ENCODE data around the gene MT1A.
A peak's percentile ranks its signal among the peaks of the same experiment; 100 is the strongest.
"Not testable (repeated sequence)": the region's sequence is repeated elsewhere in the genome, so short reads cannot be mapped to it uniquely, and the experiment has no call there.

MT1A gene

DNA sequence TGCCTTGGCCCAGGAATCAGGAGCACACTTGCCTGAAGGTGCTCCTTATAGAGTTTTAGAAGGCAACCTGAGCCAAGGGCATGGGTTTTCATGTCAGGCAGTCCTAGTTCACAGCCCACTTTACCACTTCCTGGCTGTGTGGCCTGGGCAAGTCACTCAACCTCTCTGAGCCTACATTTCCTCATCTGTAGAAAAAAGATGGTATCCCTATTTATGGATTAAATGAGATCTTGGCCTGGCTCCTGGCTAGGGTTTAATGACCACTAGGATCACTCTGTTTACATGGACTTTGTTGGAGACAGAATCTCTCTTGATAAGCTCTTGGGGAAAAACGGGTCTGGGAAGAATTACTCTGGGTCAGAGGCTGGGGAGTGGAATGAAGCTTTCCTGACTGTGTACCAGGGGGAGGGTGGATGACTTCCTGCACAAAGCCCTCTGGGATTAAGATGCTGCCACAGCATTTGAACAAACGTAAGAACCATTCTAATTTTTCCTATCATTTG, 27.8 kb upstream of the MT1A start:
- no peak for DNase-seq

DNA sequence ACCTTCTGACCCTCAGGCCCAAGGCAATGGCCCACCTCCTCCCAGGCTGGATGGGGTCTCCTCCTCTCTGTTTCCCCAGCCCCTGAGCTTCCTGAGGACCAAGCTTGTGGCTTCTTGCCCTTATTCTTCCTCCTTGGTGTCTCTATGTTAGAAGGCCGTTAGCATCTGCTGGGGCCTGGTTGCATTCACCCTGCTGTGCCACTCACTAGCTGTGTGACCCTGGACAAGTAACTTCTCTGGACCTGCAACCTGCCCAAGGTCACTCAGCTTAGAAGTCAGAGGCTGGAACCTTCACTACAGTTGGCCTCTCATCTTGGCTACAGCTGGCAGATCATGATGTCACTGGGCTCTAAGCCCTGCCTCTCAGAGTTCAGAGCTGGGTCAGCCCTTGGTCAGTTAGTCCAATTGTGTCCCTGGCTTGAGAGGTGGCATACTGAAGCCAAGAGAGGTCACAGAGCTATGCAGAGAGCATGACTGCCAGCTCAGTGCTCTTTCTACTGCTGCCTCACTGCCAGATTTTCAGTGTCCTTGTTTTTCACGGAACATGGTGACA, 27.1 kb upstream of the MT1A start:
- no peak for DNase-seq

DNA sequence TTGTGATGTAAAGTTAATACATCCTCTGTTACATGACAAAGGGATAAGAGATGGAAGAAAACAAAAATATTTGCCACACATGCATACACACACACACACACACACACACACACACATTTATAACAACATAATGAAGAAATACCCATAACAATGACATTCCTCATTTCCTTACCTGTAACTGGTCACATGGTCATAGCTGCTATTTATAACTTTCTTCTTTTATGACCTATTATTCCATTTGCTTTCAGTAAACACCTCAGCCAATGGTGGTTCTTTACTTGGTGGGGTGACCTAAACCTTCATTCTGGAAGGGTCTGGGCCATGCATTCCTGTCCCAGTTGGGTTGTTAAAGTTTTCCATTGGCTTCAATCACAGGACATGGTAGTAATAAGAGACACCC, 24.8 kb upstream of the MT1A start:
- no peak for DNase-seq

DNA sequence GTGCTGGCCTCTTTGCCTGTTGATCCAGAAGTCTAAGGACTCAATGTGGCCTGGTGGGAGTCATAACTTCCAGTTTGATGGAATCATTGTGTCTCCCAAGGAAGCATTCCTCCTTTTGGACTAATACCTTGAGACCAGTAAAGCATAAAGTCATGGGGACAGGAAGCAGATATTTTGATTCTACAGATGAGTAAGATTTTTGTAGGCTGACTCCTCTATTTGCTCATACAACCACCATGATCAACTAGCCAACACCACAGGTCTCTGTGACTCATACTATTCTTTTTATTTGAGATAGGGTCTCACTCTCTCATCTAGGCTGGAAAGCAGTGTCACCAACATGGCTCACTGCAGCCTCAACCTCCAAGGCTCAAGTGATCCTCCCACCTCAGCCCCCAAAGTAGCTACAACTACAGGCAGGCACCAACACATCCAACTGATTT, 23.9 kb upstream of the MT1A start:
- DNase-seq, result no peak

DNA sequence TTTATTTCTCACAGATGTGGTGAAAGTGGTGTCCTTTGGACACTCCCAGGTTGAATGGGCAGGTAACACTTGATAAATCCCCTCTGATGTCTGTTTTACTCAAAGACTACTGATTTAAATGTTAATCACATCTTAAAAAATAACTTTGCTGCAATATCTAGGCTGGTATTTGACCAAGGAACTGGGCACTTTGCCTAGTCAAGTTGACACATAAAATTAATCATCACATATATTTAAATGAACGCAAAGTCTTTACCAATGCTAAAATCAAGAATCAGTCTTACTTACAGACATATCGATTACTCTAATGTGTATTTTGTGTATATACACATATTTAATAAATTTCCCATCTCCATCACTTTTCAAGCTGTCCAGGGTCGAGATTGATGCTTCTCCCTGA, 23.1 kb upstream of the MT1A start:
- DNase-seq, result no peak

DNA sequence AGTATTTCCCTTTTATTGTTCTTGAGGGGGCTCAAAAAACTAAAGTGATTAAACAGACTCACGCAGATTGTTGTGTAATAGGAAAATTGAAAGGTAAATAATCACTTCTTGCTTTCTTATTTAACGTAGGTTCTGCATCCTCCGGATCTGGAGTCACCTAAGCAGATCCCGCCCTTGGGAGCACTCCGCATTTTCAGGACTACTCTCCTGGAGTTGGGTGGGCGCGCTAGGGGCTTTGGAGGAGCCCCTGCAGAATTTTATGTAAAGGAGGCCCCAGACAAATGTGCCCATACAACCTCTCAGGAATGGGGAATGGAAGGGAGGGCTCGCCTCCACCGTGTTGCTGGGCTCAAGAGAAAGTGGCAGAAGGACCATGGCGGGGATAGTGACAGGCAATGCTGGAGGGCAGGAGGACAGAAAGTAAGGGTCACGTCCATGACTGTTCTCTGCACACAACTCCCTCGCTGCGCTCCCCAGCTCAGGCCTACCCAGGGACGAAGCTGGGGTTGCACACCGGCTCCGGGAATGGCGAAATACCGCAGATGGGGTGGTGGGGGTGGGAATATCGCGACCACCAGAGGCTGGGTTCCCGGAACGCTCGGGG, 21.8 kb upstream of the MT1A start:
- no peak for DNase-seq

DNA sequence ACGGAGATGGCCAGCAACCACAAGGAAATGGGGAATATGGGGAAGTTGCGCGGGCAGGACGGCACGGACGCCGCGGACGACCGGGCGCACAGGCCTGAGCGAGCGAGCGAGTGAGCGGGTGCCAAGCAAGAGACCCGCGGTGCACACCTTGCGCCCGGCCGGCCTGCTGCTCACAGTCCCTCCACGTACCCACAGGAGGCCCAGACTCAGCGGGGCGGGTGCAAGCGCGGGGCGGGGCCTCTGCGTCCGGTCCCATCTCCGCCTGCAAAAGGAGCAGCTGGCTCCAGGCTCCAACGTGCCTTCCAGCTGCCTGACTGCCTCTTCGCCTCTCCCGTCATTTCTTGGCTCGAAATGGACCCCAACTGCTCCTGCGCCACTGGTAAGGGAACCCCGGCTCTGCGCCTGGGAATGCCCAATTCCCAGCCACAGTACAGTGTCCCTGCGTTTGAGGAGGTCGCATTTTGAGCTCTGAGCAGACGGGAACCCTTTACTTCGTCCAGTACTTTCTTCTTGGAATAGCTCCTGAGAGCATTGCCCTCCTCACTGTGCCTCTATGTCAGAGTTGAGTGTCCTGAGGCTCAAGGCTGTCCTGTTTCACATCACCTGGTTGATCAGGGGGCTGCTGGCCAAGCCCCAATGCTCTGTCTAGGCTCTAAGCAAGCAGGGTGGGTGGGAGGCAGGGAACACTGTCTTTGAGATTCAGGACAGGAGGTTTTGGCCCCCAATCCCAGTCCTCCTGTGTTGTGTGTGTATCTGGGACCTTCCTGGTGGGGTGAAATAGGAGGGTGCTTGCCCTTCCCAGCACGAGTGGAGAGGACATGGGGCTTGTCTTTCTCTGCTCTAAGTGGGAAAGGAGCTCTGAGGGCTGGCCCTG, 21.0 kb upstream of the MT1A start:
- peak; percentile 36 for DNase-seq

DNA sequence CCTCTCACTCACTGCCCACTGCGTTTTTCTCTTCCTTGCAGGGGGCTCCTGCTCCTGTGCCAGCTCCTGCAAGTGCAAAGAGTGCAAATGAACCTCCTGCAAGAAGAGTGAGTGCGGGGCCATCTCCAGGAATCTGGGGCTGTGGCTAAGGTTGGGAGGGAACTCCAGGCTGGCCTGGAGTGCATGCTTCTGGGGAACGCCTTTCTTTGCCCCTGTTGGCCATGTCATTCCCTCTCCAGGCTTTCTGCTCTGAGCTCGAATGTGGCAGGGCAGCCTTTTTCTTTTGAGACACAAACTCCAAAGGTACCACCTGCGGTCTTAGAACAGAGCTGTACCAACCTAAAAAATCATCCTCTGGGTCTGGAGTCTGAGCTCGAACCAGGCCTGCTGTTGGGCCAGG, 20.3 kb upstream of the MT1A start:
- DNase-seq, result no peak

DNA sequence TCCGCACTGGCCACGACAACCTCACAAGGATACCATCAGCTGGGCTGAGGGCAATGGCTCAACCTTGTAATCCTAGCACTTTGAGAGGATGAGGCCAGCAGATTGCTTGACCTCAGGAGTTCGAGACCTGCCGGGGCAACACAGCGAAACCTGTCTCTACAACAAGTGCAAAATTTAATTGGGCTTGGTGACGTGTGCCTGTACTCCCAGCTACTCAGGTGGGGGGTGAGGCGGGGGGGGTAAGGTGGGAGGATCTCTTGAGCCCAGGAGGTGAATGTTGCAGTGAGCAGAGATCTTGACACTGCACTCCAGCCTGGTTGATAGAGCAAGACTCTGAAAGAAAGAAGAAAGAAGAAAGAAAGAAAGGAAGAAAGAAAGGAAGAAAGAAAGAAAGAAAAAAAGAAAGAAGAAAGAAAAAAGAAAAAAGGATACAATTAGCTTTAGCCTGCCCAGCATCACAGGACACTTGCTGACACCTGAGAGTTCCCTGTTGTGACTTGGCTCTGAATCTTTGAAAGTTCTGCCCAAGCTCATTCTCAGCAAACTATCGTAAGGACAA, 18.0 kb upstream of the MT1A start:
- no peak for DNase-seq

DNA sequence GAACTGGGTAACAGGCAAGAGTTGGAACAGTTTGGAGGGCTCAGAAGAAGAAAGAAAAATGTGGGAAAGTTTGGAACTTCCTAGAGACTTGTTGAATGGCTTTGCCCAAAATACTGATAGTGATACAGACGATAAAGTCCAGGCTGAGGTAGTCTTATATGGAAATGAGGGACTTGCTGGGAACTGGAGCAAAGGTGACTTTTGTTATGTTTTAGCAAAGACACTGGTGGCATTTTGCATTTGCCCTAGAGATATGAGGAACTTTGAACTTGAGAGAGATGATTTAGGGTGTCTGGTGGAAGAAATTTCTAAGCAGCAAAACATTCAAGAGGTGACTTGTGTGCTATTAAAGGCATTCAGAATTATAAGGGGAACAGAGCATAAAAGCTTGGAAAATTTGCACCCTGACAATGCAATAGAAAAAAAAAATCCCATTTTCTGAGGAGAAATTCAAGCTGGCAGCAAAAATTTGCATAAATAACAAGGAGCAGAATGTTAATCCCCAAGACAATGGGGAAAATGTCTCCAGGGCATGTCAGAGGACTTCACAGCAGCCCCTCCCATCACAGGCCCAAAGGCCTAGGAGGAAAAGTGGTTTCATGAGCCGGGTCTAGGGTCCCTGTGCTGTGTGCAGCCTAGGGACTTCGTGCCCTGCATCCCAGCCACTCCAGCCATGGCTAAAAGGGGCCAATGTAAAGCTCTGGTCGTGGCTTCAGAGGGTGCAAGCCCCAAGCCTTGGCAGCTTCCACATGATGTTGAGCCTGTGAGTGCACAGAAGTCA, 16.6 kb upstream of the MT1A start:
- DNase-seq, result not testable (repeated sequence)

DNA sequence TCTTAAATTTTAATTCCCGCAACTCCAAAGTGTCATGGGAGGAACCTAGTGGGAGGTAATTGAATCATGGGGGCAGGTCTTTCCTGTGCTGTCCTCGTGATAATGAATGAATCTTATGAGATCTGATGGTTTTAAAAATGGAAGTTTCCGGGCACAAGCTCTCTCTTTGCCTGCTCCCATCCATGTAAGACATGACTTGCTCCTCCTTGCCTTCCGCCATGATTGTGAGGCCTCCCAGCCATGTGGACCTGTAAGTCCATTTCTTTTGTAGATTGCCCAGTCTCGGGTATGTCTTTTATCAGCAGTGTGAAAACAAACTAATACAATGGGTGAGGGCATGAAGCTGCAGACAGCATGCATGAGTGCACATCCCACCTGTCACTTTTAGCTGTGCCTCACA, 15.3 kb upstream of the MT1A start:
- DNase-seq, result not testable (repeated sequence)

DNA sequence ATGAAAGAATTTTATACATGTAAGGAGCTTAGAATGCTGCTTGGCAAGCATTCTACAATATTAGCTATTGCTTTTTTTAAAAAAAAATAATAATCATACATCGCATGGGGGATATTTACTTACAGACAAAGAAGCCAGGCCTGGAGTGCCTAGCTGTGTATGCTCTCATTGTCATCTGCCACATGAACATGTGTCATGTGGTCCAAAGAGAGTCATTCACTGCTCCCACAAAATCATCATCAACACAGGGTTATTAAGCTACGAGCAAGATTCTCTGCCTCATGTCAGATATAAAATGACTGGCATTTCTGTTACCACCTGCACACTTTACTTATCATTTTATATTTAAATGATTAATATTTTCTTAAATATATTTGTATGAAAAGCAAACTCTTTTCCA, 14.8 kb upstream of the MT1A start:
- DNase-seq, result no peak

DNA sequence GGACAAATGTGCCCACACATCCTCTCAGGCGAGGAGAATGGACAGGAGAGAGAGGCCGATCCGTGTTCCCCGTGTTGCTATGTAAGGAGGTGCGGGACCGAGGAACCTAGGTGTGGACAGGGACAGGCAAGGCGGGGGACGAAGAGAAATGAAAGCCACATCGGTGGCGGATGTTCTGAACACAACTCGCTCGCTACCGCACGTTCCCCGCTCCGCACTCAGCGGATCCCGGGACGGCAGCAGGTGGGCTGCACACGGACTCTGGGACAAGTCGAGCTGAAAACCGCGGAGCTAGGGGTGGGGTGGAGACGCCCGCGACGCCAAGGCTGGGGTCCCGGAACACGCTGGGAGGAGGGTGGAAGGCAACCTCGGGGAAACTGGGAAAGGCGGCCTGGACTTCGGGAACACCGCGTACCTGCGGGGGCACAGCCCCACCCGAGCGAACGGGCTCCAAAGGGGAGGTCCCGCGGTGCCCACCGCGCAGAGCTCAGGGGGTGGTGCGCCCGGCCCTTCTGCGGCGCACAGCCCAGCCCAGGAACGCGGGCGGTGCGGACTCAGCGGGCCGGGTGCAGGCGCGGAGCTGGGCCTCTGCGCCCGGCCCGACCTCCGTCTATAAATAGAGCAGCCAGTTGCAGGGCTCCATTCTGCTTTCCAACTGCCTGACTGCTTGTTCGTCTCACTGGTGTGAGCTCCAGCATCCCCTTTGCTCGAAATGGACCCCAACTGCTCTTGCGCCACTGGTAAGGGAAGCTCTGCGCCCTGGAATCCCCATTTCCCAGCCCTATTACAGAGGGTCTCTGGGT, 13.1 kb upstream of the MT1A start, which contains the start of gene MT1E:
Gene MT1E, plus strand, starts transcription at position 642 of the 803 bp plus-strand sequence. Its CDS starts 71 bp downstream, at position 713.
- DNase-seq, result no peak

DNA sequence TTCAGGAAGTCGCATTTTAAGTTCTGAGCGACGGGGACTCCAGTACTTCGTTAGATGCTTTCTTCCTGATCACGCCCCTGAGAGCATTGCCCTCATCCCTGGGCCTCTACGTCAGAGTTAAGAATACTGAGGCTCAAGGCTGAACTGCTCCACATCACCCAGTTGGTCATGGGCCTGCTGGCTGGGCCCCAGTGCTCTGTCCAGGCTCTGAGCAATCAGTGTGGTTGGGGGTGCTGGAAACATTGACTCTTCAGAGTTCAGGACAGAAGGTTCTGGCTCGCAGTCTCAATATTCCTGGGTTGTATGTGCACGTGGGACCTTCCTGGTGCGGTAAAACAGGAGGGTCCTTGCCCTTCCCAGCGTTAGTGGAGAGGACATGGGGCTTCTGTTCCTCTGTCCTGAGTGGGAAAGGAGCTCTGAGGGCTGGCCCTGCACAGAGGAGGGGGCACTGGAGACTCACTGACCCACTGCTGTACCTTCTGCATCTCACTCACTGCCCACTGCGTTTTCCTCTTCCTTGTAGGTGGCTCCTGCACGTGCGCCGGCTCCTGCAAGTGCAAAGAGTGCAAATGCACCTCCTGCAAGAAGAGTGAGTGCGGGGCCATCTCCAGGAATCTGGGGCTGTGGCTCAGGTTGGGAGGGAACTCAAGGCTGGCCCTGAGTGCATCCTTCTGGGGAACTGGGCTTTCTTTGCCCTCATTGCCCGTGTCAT, 12.4 kb upstream of the MT1A start:
- no peak for DNase-seq

DNA sequence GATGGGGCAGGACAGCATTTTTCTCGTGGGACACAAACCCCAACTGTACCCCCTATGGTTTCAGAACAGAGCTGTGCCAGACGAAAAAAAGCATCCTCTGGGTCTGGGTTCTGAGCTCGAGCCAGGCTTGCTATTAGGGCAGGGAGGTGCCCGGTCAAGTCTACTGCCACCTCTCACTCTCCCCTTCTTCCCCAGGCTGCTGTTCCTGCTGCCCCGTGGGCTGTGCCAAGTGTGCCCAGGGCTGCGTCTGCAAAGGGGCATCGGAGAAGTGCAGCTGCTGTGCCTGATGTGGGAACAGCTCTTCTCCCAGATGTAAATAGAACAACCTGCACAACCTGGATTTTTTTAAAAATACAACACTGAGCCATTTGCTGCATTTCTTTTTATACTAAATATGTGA, 11.8 kb upstream of the MT1A start:
- DNase-seq, result no peak

DNA sequence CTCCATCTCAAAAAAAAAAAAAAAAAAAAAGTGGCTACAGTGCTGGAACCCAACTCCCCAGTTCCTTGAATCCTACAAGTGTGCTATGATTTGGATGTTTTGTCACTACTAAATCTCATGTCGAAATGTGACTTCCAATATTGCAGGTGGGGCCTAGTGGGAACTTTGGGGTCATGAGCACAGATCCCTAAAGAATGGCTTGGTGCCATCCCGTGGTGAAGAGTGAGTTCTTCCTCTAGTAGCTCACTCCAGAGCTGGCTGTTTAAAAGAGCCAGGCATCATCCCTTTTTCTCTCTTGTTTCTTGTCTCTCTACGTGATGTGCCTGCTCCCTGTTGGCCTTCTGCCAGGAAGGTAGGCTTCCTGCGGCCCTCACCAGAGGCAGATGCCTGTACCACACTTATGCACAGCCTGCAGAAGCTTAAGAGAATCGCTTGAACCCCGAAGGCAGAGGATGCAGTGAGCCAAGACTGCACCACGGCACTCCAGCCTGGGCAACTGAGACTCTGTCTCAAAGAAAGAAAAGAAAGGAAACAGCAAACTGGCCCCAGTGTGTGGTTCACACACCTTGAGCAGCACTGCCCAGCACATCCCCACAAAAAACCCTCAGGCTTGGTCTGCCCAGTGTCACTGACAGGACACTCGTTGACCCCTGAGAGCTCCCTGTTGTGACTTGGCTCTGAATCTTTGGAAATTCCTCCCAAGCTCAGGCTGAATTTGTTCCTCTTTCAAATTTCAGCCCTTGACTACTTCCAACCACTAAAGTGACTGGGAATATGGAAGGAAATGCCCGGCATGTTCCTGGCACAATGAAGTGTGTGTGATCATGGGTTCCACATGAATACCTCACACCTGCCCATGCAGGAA, 9.7 kb upstream of the MT1A start:
- no peak for DNase-seq

DNA sequence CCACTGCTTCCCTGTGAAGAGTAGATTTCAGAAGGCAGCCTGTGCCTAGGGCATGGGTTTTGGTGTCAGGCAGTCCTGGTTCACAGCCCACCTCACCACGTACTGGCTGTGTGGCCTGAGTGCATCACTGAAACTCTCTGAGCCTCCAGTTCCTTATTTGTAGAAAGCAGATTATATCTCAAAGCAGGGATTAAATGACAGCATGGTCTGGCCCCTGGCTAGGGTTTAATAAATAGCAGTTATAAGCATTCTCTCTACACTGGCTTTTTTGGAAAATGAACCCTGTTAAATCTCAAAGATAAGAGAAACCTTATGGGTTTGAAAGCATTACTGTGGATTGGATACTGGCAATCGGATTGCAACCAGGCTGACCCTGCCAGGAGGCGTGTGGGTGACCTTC, 8.9 kb upstream of the MT1A start:
- no peak for DNase-seq

DNA sequence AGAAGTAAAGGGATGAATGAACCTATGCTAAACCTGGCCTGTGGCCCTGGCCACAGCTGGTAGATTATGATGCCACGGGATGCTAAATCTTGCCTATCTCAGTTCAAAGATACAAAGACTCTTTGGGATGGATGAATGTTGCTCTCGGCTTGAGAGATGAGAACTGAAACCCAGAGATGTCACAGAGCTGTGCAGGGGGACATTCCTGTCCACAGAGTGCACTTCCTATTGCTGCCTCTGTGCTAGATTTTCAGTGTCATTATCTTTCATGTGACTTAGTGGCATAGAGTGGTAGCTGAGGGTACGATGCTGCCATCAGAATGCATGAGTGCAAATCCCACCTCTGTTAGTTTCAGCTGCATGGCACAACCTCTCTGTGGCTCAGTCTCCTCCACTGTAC, 8.3 kb upstream of the MT1A start:
- no peak for DNase-seq

DNA sequence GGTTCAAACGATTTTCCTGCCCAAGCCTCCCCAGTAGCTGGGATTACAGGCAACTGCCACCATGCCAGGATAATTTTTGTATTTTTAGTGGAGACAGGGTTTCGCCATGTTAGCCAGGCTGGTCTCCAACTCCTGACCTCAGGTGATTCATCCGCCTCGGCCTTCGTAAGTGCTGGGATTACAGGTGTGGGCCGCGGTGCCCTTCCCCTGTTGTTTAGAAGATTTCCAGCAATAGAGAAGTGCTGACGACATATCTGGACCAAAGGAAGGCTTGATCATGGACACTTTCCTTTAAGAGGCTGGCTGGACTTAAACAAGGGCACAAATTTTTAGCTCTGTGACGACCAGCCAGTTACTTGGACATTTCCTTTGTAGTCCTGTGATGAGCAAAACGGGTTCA, 7.3 kb upstream of the MT1A start:
- DNase-seq, result no peak

DNA sequence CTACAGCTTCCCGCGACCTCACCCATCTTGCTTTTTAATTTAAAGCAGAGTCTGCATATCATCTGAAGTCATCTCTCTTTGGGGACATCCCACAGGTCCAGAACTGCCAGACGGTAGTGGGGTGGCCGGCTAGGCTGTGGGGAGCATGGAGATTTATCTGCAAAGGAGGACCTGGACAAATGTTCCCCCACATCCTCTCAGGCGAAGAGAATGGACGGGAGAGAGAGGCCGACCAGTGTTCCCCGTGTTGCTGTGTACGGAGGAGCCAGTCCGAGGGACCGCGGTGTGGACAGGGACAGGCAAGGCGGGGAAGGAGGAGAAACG, 6.7 kb upstream of the MT1A start:
- DNase-seq, result no peak
